Fibroblast of upper back skin (primary cell): ENCODE data around the gene WNT9A.

Experiments
- DNase-seq: peaks from one replicate; pipeline ENCODE4 v3.0.0-alpha.2; 2013

WNT9A gene

GRCh38 chr1:227907439-227908015 lies 40.2 kb downstream of the WNT9A start:
- no peak for DNase-seq

GRCh38 chr1:227906550-227907071 lies 41.1 kb downstream of the WNT9A start:
- DNase-seq, result no peak

- DNase-seq, result no peak
Observed at GRCh38 chr1:227905573-227906487, 41.9 kb downstream of the WNT9A start.

GRCh38 chr1:227904541-227905335 lies 43.0 kb downstream of the WNT9A start:
- DNase-seq, result no peak

GRCh38 chr1:227903614-227904501 lies 43.9 kb downstream of the WNT9A start:
- DNase-seq, result no peak

GRCh38 chr1:227903061-227903521 lies 44.6 kb downstream of the WNT9A start:
- no peak for DNase-seq

- no peak for DNase-seq
Observed at GRCh38 chr1:227902641-227902990, 45.1 kb downstream of the WNT9A start.

GRCh38 chr1:227901906-227902640 lies 45.7 kb downstream of the WNT9A start:
- peak; percentile 61 for DNase-seq

- no peak for DNase-seq
Observed at GRCh38 chr1:227901239-227901905, 46.4 kb downstream of the WNT9A start.

GRCh38 chr1:227900571-227901051 lies 47.1 kb downstream of the WNT9A start:
- DNase-seq, result no peak

- DNase-seq, result no peak
Observed at GRCh38 chr1:227899820-227900449, 47.8 kb downstream of the WNT9A start.

- no peak for DNase-seq
Observed at GRCh38 chr1:227899141-227899819, 48.5 kb downstream of the WNT9A start.

GRCh38 chr1:227898502-227899140 lies 49.1 kb downstream of the WNT9A start:
- no peak for DNase-seq

GRCh38 chr1:227897704-227898438 lies 49.9 kb downstream of the WNT9A start:
- no peak for DNase-seq

GRCh38 chr1:227896710-227897655 lies 50.7 kb downstream of the WNT9A start:
- no peak for DNase-seq

- DNase-seq, result no peak
Observed at GRCh38 chr1:227895828-227896685, 51.7 kb downstream of the WNT9A start.
